ENCODE results near the gene UGT1A4.

The UGT1A4 gene

GRCh38 chr2:233815861-233816260, 97.3 kb downstream of the UGT1A4 start:
- H3K4me3 ChIP-seq (ENCODE audit: low read depth, low read length), result no peak overlapping the region
- no peak for TF ChIP-seq CTCF (IDR thresholded peaks at IDR 0.05; ENCODE audit: low read depth, low read length)

DNA sequence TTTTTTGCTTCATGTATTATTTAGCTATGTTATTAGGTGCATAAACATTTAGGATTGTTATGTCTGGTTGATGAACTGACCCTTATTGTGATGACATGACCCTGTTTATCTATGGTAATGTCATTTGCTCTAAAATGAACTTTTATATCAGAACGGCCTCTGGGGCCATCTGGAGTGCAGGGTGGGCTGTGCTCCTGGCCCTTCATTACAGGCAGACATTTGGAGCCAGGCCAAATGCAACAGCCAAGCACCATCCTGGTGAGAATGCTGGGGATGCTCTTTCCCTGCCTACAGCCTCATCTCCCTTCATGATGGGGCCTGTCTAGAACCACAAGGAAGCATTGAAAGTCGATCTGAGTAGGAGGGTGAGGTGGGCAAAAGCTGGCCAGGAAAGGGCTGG, 97.8 kb downstream of the UGT1A4 start:
- H3K4me3 ChIP-seq (ENCODE audit: low read depth, low read length), result no peak overlapping the region
- no peak for TF ChIP-seq CTCF (IDR thresholded peaks at IDR 0.05; ENCODE audit: low read depth, low read length)

GRCh38 chr2:233816771-233817170, 98.2 kb downstream of the UGT1A4 start:
- no peak for TF ChIP-seq CTCF (IDR thresholded peaks at IDR 0.05; ENCODE audit: low read depth, low read length)
- H3K4me3 ChIP-seq (ENCODE audit: low read depth, low read length), result no peak overlapping the region

DNA sequence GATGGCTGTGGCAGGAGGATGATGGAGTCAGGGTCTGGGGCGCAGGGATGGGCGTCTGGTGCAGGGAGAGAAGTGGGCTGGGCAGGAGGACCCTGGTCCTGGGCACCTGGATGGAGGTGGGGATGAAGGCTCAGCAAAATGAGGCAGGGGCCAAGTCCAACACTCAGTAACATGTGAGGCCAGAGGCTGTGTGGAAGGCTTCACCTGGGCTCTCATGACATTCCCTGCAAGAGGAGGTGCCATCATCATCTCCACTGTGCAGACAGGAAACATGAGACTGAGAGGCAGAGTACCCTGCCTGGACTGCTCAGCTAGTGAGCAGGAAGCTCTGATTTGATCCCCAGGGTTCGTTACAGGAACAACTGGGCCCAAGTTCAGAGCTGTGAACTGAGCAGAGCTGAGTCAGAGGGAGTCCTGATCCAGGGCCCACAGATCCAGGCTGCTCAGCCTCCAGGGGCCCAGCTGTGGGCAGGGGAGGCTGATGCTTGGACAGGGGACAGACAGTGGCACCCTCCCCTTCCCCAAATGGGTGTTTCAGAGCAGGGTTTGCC, 98.9 kb downstream of the UGT1A4 start:
- no peak for TF ChIP-seq CTCF (IDR thresholded peaks at IDR 0.05; ENCODE audit: low read depth, low read length)
- H3K4me3 ChIP-seq (ENCODE audit: low read depth, low read length), result no peak overlapping the region

- H3K4me3 ChIP-seq (ENCODE audit: low read depth, low read length), result no peak overlapping the region
- no peak for TF ChIP-seq CTCF (IDR thresholded peaks at IDR 0.05; ENCODE audit: low read depth, low read length)
Observed at GRCh38 chr2:233817995-233818638, 99.6 kb downstream of the UGT1A4 start.

DNA sequence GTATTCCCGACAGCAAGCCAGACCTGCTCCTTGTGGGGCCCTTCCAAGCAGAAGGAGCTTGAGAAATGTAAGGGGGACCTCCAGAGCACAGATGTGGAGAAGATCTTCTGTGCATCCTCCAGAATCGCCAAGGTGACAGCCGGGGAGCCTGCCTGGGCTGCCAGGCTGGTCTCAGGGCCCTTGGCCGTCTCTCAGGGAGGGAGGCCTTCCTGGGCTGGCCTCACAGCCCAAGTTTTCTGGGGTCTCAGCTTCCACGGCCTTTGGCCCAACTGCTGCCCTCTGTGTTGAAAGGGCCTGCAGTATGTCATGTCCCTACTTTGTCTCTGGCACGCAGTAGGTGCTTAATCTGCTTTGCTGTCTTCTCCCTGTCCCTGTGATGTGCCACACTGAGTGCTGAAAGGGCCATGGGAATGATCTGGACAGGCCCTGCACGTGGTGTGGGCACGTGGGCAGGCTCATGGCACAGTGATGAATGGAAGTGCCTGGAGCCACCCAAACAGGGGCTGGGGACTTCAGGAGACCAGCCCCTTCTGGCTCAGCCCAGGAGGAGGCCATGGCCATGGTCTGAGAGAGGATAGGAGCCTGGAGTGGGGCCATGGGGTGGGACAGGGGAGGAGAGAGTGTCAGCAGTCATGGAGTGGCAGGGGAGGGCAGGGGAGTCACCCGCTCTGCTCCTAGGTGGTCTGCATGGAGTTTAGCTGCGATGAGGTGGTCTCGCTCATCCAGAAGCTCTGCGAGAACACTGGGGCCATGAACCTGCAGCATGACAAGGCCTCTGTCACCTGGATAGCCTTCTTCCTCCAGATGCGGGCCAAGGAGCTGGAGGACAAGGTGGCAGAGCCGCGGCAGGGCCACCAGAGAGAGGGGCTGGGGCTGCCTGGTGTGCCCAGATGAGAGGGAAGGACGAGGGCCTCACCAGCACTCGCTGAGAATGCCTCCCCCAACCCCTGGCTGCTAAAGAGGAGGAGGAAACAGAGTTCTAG, 100.4 kb downstream of the UGT1A4 start:
- no peak overlapping the region for H3K4me3 ChIP-seq (ENCODE audit: low read depth, low read length)
- TF ChIP-seq CTCF (IDR thresholded peaks at IDR 0.05; ENCODE audit: low read depth, low read length), result no peak

Data from WI38 (cell line).